Suprapubic skin (tissue), 4 donors: ENCODE data around the gene CD180.

Experiments
- CTCF ChIP-seq, 2 donors: fragments of 200-600 bp in 1 of 2; fragments of 450-650 bp in 1 of 2; sonication (generic) in 1 of 2; IDR thresholded peaks; one replicate each; pipeline ENCODE4 v1.5.1; 2016 to 2019; ENCODE audit warnings: antibody characterized with exemption in 2 of 2, mild to moderate bottlenecking in 1 of 2, moderate library complexity in 1 of 2
- EP300 ChIP-seq: sonication (generic); formaldehyde crosslinking; IDR thresholded peaks from one replicate; pipeline ENCODE4 v1.6.1; 2017; ENCODE audit warnings: antibody characterized with exemption
- POLR2A ChIP-seq, 2 donors: fragments of 450-650 bp; IDR thresholded peaks; one replicate each; pipeline ENCODE4 v1.6.1; 2017; ENCODE audit warnings: antibody characterized with exemption in 2 of 2, mild to moderate bottlenecking in 2 of 2, moderate library complexity in 2 of 2
- POLR2AphosphoS5 ChIP-seq, 3 donors: sonication (generic); formaldehyde crosslinking; IDR thresholded peaks; one replicate each; pipeline ENCODE4 v1.6.1; 2017; ENCODE audit warnings: antibody characterized with exemption in 3 of 3

GRCh38 chr5:67211926-67212325 is 15.3 kb upstream of the CD180 start:
- no peak for TF ChIP-seq POLR2A (IDR thresholded peaks at IDR 0.05)
- no peak for TF ChIP-seq POLR2AphosphoS5 (IDR thresholded peaks at IDR 0.05)
- TF ChIP-seq CTCF (IDR thresholded peaks at IDR 0.05) = no peak
- no peak for TF ChIP-seq EP300
